ENCODE data around the gene SUSD2.

The SUSD2 gene

DNA sequence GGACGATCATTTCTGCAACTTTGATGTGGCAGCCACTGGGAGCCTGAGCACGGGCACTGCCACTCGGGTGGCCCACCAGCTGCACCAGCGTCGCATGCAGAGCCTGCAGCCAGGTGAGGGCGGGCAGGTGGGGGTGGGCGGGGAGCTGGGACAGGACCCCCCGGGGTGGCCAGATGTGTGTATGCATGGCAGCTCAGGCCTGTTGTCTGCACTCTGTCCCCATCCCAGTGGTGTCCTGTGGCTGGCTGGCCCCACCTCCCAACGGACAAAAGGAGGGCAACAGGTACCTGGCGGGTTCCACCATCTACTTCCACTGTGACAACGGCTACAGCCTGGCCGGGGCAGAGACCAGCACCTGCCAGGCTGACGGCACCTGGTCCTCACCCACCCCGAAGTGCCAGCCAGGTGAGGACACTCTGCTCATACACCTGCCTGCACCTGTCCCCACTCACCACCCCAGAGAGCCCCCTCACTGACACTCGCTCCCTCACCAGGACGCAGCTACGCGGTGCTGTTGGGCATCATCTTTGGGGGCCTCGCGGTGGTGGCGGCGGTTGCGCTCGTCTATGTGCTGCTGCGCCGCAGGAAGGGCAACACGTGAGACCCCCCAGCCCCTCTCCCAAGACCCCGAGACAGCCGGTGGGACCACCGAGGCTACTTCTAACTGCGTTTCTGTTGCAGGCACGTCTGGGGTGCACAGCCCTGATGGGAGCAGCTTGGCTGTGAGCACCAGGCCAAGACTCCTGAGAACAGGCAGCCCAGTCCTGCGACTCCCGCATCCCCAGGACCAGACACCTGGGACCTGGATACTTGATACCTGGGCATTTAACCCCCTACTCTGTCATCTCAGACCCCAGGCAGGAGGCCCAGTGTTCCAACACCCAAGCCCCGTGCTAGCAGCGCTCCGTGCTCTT is 6.7 kb downstream of the SUSD2 start:
- H3K4me3 ChIP-seq (ENCODE audit: low read depth, low read length): no peak overlapping the region
- ChIA-PET POLR2A (no interaction called here), CTCF (interaction anchor here (1.0 to 6.1 kb wide), 3 partner anchors 14 to 59 kb away, joined by 3 to 102 read pairs (median 3); partner anchors contain the start of gene GGT5)
- DNase-seq (ENCODE audit: low read depth, low spot score): no peak
- TF ChIP-seq, protein P1, sequence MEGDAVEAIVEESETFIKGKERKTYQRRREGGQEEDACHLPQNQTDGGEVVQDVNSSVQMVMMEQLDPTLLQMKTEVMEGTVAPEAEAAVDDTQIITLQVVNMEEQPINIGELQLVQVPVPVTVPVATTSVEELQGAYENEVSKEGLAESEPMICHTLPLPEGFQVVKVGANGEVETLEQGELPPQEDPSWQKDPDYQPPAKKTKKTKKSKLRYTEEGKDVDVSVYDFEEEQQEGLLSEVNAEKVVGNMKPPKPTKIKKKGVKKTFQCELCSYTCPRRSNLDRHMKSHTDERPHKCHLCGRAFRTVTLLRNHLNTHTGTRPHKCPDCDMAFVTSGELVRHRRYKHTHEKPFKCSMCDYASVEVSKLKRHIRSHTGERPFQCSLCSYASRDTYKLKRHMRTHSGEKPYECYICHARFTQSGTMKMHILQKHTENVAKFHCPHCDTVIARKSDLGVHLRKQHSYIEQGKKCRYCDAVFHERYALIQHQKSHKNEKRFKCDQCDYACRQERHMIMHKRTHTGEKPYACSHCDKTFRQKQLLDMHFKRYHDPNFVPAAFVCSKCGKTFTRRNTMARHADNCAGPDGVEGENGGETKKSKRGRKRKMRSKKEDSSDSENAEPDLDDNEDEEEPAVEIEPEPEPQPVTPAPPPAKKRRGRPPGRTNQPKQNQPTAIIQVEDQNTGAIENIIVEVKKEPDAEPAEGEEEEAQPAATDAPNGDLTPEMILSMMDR (IDR thresholded peaks at IDR 0.05; ENCODE audit: insufficient read depth, low read length, missing control alignments): no peak

DNA sequence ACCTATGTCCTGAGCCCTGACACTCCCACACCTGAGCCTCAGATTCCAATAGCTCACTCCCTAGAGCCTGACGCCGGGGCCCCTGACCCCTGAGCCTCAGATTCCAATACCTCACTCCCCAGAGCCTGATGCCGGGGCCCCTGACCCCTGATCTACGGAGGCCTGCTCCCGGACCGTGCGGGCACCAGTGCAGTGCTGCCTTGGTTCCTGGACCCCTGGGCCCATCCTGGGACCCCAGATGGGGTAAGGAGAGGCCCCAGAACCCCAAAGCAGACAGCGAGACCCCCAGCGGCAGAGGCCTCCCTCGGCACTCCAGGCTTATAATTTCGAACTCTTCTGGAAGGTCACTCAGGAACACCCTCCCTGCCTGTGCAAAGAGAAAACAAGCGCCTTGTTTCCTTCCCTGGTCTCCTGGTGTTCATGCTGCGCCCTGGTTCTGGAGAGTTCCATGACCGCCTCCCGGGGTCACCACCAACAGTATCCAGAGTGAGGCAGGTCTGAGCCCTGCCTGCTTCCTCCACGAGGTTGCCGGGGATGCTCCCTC is 7.5 kb downstream of the SUSD2 start:
- TF ChIP-seq, protein P1 (IDR thresholded peaks at IDR 0.05; ENCODE audit: insufficient read depth, low read length, missing control alignments): no peak
- no peak overlapping the region for H3K4me3 ChIP-seq (ENCODE audit: low read depth, low read length)
- ChIA-PET POLR2A (no interaction called here), CTCF (interaction anchor here (0.6 to 6.1 kb wide), 20 partner anchors 8 to 129 kb away, joined by 3 to 102 read pairs (median 4); partner anchors contain the start of gene GGT5)
- no peak for DNase-seq (ENCODE audit: low read depth, low spot score)

DNA sequence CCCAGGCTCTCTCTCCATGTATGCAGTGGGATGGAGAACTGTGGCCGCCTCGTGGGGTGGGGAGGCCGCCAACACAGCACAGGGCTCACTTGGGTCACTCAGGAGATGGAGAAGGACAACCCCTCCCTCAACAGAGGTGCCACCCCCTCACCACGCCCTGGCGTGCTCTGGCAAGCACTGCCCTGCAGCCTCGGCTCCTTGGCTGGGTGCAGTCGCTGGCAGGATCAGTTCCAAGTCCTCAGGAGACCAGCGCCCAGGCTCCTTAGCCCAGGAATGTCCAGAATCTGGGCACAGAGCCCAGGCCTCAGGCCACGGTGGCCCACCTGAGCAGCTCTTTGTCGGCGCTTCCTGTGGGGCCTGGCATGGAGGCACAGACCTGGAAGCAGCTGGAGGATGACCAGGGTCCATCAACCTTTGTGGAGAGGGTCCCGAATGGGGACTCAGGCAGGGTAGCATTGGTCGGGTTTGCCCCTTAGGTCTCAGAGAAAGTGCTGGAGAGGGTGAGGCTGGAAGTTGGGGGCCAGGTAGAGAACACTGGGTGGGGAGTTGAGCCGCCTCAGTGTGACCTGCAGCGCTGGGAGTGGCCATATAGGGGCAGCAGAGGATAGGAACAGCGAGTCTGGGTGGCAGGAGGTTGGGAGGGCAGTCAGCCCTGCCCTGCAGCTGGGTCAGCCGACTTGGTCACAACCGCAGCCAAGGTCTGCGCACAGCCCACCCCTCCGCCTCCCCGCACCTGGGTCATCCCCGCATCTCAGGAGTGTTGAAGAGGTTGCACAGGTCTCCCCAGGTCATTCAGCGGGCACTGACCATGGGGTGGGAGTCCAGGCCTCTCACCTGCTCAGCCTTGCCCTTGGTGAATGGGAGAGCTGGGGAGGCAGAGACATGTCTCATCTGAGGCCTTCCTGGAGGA is 8.2 kb downstream of the SUSD2 start:
- no peak overlapping the region for H3K4me3 ChIP-seq (ENCODE audit: low read depth, low read length)
- TF ChIP-seq, protein P1 (IDR thresholded peaks at IDR 0.05; ENCODE audit: insufficient read depth, low read length, missing control alignments): peak; percentile 97
- DNase-seq (ENCODE audit: low read depth, low spot score): no peak
- ChIA-PET POLR2A (no interaction called here), CTCF (interaction anchor here (0.6 to 6.1 kb wide), 30 partner anchors 8 to 204 kb away, joined by 3 to 102 read pairs (median 4); partner anchors contain the start of genes GGT5 and SUSD2)

DNA sequence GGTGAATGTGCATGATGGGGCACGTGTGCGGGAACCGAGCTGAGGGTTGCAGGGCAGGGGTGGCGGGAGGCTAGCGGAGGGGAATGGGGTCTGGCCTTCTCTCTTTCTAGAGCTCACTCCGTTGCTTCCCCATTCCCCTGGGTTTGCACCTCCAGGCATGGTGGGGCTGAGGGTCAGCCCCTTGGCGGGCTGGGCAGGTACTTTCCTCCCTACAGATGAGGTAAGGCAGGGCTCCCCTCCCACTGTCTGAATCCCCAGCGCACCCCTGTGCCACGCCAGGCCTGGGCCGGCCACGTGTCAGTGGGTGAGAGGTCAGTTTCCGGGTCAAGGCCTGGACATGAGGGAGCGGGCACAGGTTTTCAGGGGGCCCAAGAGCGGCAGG is 8.9 kb downstream of the SUSD2 start:
- no peak for DNase-seq (ENCODE audit: low read depth, low spot score)
- TF ChIP-seq, protein P1 (IDR thresholded peaks at IDR 0.05; ENCODE audit: insufficient read depth, low read length, missing control alignments): no peak
- CTCF ChIA-PET: interaction anchor here (0.9 to 6.1 kb wide), 24 partner anchors 8 to 328 kb away, joined by 3 to 102 read pairs (median 4); partner anchors contain the start of genes GGT5 and SUSD2
- POLR2A ChIA-PET: no interaction called here
- H3K4me3 ChIP-seq (ENCODE audit: low read depth, low read length): no peak overlapping the region

DNA sequence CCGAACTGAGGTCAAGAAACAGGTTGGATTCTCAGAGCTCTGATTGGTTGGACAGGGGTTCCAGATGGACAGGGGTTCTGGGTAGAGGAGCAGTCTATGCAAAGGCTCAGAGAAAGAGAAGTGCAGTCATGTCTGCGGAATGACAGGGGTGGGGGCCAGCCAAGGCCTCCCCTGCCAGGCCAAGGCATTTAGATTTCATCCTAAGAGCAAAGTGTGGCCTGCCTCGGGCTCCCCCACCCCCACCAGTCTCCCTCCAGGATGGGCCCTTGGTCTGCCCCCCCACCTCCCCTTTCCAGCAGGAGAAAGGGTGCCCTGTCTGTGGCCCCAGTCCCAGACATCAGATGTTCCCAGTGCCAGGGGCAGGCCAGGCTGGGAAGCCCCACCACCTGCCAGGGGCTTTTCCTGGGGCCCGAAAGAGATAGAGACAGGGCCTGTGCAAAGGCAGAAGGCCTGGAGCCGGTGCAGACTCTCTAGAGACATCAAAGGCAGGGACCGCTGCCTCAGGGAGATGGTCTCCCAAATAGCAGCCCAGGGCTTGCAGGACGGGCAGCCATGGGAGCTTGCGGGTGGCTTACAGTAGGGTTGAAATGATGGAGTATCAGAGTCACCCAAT is 9.4 kb downstream of the SUSD2 start:
- H3K4me3 ChIP-seq (ENCODE audit: low read depth, low read length): no peak overlapping the region
- no peak for DNase-seq (ENCODE audit: low read depth, low spot score)
- ChIA-PET CTCF (interaction anchor here (0.8 to 6.1 kb wide), 24 partner anchors 9 to 328 kb away, joined by 3 to 102 read pairs (median 4); partner anchors contain the start of genes GGT5 and SUSD2), POLR2A (no interaction called here)
- TF ChIP-seq, protein P1 (IDR thresholded peaks at IDR 0.05; ENCODE audit: insufficient read depth, low read length, missing control alignments): no peak

Data from AG04449 (cell line).